Measurements from ENCODE around the gene GABRA4. TPM values are rescaled to one million over a fixed set of nuclear protein-coding genes. Genes with fewer than 3 reads are reported as not detected.

GABRA4 gene
- total RNA-seq, 1 experiment from 2014 or later: not detected

- Histone ChIP-seq H3K18ac (ENCODE audit: insufficient read length, low read depth, low read length) (no peak overlapping the region), H3K14ac (ENCODE audit: insufficient read depth, low read length) (no peak overlapping the region), H3K4me1 (ENCODE audit: insufficient read depth, low read length) (no peaks in the 10 kb centered on the region), H4K8ac (replicated peaks; ENCODE audit: insufficient read length, low read depth, low read length) (no peak overlapping the region), H2AFZ (ENCODE audit: low read length) (no peak overlapping the region), H2BK5ac (ENCODE audit: insufficient read length, low read length) (no peak overlapping the region), H4K20me1 (ENCODE audit: control insufficient read depth, insufficient read depth, insufficient read length) (no peaks in the 10 kb centered on the region), H3K79me2 (ENCODE audit: insufficient read depth, low read length) (no peaks in the 10 kb centered on the region), H4K91ac (ENCODE audit: insufficient read length, low read depth, low read length) (no peak overlapping the region), H3K4ac (ENCODE audit: low read depth, low read length) (no peak overlapping the region), H3K9ac (ENCODE audit: extremely low read depth, insufficient read length, low read length) (no peak overlapping the region), H3K27ac (ENCODE audit: insufficient read length, low read depth, low read length) (no peak overlapping the region), H3K23ac (ENCODE audit: insufficient read length, low read depth, low read length) (no peak overlapping the region), H3T11ph (ENCODE audit: low read length) (no peak overlapping the region), H4K5ac (ENCODE audit: insufficient read length, low read depth, low read length) (no peak overlapping the region), H3K9me3 (ENCODE audit: control insufficient read depth, low read depth, low read length) (no peaks in the 10 kb centered on the region), H3K56ac (ENCODE audit: insufficient read length, low read depth, low read length) (no peak overlapping the region), H2BK20ac (ENCODE audit: low read depth, low read length, poor library complexity, severe bottlenecking) (no peak overlapping the region), H3K79me1 (ENCODE audit: insufficient read depth, low read depth, low read length, poor library complexity, severe bottlenecking) (no peaks in the 10 kb centered on the region), H2BK12ac (ENCODE audit: insufficient read length, low read depth, low read length) (no peak overlapping the region), H3K4me2 (ENCODE audit: insufficient read depth, insufficient read length, low read length) (no peak overlapping the region), H3K23me2 (ENCODE audit: insufficient read length, low read depth, low read length, poor library complexity, severe bottlenecking) (no peaks in the 10 kb centered on the region), H2BK15ac (ENCODE audit: low read depth, low read length) (no peak overlapping the region), H2BK120ac (ENCODE audit: low read depth, low read length, poor library complexity, severe bottlenecking) (no peak overlapping the region), H2AK5ac (ENCODE audit: insufficient read length, low read length) (no peak overlapping the region), H3K27me3 (ENCODE audit: insufficient read depth, low read length) (no peaks in the 10 kb centered on the region)
- TF ChIP-seq CTCF (conservative IDR thresholded peaks at IDR 0.05): no peak
- Mint-ChIP-seq H3K27me3 (ENCODE audit: low read depth) (no peaks in the 10 kb centered on the region; the same call in 1 of the 2 replicates), H3K4me3 (no peak overlapping the region), H3K27ac (no peak overlapping the region), H3K4me1 (no peaks in the 10 kb centered on the region), H3K9me3 (no peaks in the 10 kb centered on the region; a peak in 2 of 5 replicates), H3K36me3 (ENCODE audit: insufficient read depth in 1 of 3, low read depth in 3 of 3) (no peaks in the 10 kb centered on the region; a peak in 1 of 7 replicates)
- whole genome bisulfite sequencing (ENCODE audit: extremely low coverage, insufficient read length, low lambda C conversion rate): no CpG with 5 or more reads among the region's 1 CpG
- DNase-seq: no peak
These were observed 24.1 kb upstream of the GABRA4 start for GRCh38 chr4:47017494-47017893.
